Measurements from ENCODE around the gene PSMD6. TPM values are rescaled to one million over a fixed set of nuclear protein-coding genes. Genes with fewer than 3 reads are reported as not detected.

PSMD6 gene
- total and polyA plus RNA-seq, 2 donors (not counting 1 experiment from before 2014, with no cell fraction given), result 79.1 to 89.0 TPM

DNA sequence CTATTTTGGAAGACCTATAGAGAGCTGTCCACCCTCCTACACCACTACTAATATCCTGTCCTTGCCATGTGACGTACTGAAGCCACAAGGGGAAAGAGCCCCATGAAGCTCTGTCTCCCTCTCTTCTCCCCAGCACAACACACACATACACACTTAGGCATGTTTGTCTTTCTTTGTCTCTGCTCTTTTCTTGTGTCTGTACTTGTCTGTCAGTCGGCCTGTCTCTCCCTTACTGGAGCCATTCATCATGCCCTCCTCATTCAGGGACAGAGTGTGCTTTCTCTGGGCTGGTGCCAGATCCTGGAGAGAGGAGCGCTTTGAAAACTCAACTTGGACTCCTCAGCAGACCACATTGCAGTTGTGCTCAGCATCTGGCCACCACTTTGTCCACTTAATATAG lies 47.6 kb downstream of the PSMD6 start:
- H3K4me1 ChIP-seq (ENCODE audit: control insufficient read depth, extremely low read depth, insufficient read depth, low read length), result peaks cover 32% of the 10 kb centered on the region
- H3K4me2 ChIP-seq (ENCODE audit: extremely low read depth, insufficient read depth, low read length), result peak overlapping the region; percentile 18
- no peaks in the 10 kb centered on the region for H3K27me3 ChIP-seq (ENCODE audit: control insufficient read depth, insufficient read depth, low read length)
- DNase-seq (ENCODE audit: low read depth in 2 of 2), result peak; percentile 60 to 69
- H4K20me1 ChIP-seq (ENCODE audit: control insufficient read depth, extremely low read depth, insufficient read depth, low read length), result no peaks in the 10 kb centered on the region
- peaks cover 5% of the 10 kb centered on the region for H3K36me3 ChIP-seq (ENCODE audit: control insufficient read depth, insufficient read depth, low read length)
- H3K79me2 ChIP-seq (ENCODE audit: control insufficient read depth, insufficient read depth, low read length), result peaks cover 45% of the 10 kb centered on the region
- peak overlapping the region; percentile 79 for H3K27ac ChIP-seq (ENCODE audit: insufficient read depth, low read length)
- no peak for TF ChIP-seq EZH2 (IDR thresholded peaks at IDR 0.05; ENCODE audit: low read length, missing control alignments)
- no peaks in the 10 kb centered on the region for H3K9me3 ChIP-seq (ENCODE audit: control insufficient read depth, insufficient read depth, low read depth, low read length)
- H3K9ac ChIP-seq (ENCODE audit: insufficient read depth, low read length), result peak overlapping the region; percentile 41
- no peak overlapping the region for H2AFZ ChIP-seq (ENCODE audit: low read length)
- peak overlapping the region in 2 of 4 experiments; percentile 8 to 27 for H3K4me3 ChIP-seq (replicated peaks in 1 of 4; ENCODE audit: control extremely low read depth in 1 of 4, insufficient read depth in 1 of 4, low read depth in 3 of 4, low read length in 4 of 4)

DNA sequence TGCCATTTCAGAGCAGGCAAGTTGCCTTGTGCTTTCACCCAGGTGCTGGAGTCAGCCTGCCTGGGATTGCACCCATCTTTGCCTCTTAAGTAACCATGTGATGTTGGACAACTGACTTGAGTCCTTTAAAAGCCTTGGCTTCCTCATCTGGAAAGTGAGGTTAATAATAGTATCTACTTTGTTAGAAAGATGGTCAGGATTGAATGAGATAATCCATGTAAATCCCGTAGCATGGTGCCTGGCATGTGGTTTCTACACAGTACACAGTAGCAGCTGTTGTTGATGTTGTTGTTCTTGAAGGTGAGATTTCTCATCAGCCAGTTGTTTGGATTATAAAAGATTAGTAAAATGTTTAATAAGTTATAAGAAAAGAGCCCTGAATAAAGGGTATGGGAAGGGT lies 48.8 kb downstream of the PSMD6 start:
- H3K79me2 ChIP-seq (ENCODE audit: control insufficient read depth, insufficient read depth, low read length), result peaks cover 51% of the 10 kb centered on the region
- no peak for DNase-seq (ENCODE audit: low read depth in 2 of 2)

DNA sequence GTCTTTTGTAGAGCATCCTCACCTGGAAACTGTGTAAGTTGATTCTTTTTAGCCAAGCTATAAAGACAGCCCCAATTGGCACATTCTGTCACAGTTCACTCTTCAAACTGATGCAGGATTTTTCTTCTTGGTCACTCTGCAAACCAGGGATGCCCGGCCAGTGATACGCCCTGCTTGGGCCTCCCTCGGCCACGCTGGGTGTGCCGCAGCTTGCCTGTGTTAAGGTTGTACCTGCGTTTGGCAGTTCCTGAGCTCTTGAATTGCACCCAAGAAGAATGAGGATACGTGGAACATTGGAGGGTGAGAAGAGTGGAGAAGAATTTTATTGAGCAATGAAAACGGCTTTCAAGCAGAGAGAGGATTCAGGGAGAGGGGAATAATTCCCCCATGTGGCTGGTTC lies 49.9 kb downstream of the PSMD6 start:
- no peak for TF ChIP-seq EZH2 (IDR thresholded peaks at IDR 0.05; ENCODE audit: low read length, missing control alignments)
- TF ChIP-seq, protein P1, sequence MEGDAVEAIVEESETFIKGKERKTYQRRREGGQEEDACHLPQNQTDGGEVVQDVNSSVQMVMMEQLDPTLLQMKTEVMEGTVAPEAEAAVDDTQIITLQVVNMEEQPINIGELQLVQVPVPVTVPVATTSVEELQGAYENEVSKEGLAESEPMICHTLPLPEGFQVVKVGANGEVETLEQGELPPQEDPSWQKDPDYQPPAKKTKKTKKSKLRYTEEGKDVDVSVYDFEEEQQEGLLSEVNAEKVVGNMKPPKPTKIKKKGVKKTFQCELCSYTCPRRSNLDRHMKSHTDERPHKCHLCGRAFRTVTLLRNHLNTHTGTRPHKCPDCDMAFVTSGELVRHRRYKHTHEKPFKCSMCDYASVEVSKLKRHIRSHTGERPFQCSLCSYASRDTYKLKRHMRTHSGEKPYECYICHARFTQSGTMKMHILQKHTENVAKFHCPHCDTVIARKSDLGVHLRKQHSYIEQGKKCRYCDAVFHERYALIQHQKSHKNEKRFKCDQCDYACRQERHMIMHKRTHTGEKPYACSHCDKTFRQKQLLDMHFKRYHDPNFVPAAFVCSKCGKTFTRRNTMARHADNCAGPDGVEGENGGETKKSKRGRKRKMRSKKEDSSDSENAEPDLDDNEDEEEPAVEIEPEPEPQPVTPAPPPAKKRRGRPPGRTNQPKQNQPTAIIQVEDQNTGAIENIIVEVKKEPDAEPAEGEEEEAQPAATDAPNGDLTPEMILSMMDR (conservative IDR thresholded peaks at IDR 0.05 in 1 of 2, IDR thresholded peaks at IDR 0.05 in 1 of 2; ENCODE audit: low read depth in 1 of 2, low read length in 2 of 2), result no peak
- Histone ChIP-seq H3K4me2 (ENCODE audit: extremely low read depth, insufficient read depth, low read length) (no peak overlapping the region), H3K9ac (ENCODE audit: insufficient read depth, low read length) (no peak overlapping the region), H3K9me3 (ENCODE audit: control insufficient read depth, insufficient read depth, low read depth, low read length) (no peaks in the 10 kb centered on the region), H2AFZ (ENCODE audit: low read length) (no peak overlapping the region), H3K4me1 (ENCODE audit: control insufficient read depth, extremely low read depth, insufficient read depth, low read length) (peaks cover 39% of the 10 kb centered on the region), H3K27ac (ENCODE audit: insufficient read depth, low read length) (no peak overlapping the region), H3K27me3 (ENCODE audit: control insufficient read depth, insufficient read depth, low read length) (no peaks in the 10 kb centered on the region), H3K4me3 (replicated peaks in 1 of 4; ENCODE audit: control extremely low read depth in 1 of 4, insufficient read depth in 1 of 4, low read depth in 3 of 4, low read length in 4 of 4) (no peak overlapping the region), H4K20me1 (ENCODE audit: control insufficient read depth, extremely low read depth, insufficient read depth, low read length) (no peaks in the 10 kb centered on the region), H3K36me3 (ENCODE audit: control insufficient read depth, insufficient read depth, low read length) (no peaks in the 10 kb centered on the region), H3K79me2 (ENCODE audit: control insufficient read depth, insufficient read depth, low read length) (peaks cover 51% of the 10 kb centered on the region)
- DNase-seq (ENCODE audit: low read depth in 2 of 2), result no peak

More for the DNA sequence above, 48.8 kb downstream of the PSMD6 start:
- Histone ChIP-seq H3K27ac (ENCODE audit: insufficient read depth, low read length) (no peak overlapping the region), H3K9ac (ENCODE audit: insufficient read depth, low read length) (no peak overlapping the region), H3K4me3 (replicated peaks in 1 of 4; ENCODE audit: control extremely low read depth in 1 of 4, insufficient read depth in 1 of 4, low read depth in 3 of 4, low read length in 4 of 4) (no peak overlapping the region), H3K27me3 (ENCODE audit: control insufficient read depth, insufficient read depth, low read length) (no peaks in the 10 kb centered on the region), H3K4me2 (ENCODE audit: extremely low read depth, insufficient read depth, low read length) (no peak overlapping the region), H3K4me1 (ENCODE audit: control insufficient read depth, extremely low read depth, insufficient read depth, low read length) (peaks cover 34% of the 10 kb centered on the region), H4K20me1 (ENCODE audit: control insufficient read depth, extremely low read depth, insufficient read depth, low read length) (no peaks in the 10 kb centered on the region), H2AFZ (ENCODE audit: low read length) (no peak overlapping the region), H3K36me3 (ENCODE audit: control insufficient read depth, insufficient read depth, low read length) (no peaks in the 10 kb centered on the region), H3K9me3 (ENCODE audit: control insufficient read depth, insufficient read depth, low read depth, low read length) (no peaks in the 10 kb centered on the region)
- TF ChIP-seq, protein P1 (conservative IDR thresholded peaks at IDR 0.05 in 1 of 2, IDR thresholded peaks at IDR 0.05 in 1 of 2; ENCODE audit: low read depth in 1 of 2, low read length in 2 of 2), result no peak
- no peak for TF ChIP-seq EZH2 (IDR thresholded peaks at IDR 0.05; ENCODE audit: low read length, missing control alignments)
